GM18951 (cell line): ENCODE results near the gene XRCC4.

Source experiments
- POLR2A ChIP-seq: IDR thresholded peaks from 4 replicates; pipeline ENCODE4 v1.6.1; 2011; ENCODE audit warnings: mild to moderate bottlenecking; ENCODE audit not compliant: insufficient read length, insufficient read depth; ENCODE audit errors: extremely low read depth
- in situ Hi-C: fragments of 300-500 bp; cut with MboI; formaldehyde crosslinking; loops from one replicate; pipeline ENCODE4 v1.12.0; 2022; ENCODE audit warnings: low sequenced_read_pairs, mixed read lengths, inconsistent platforms; ENCODE audit not compliant: unreplicated experiment

Gene XRCC4

DNA sequence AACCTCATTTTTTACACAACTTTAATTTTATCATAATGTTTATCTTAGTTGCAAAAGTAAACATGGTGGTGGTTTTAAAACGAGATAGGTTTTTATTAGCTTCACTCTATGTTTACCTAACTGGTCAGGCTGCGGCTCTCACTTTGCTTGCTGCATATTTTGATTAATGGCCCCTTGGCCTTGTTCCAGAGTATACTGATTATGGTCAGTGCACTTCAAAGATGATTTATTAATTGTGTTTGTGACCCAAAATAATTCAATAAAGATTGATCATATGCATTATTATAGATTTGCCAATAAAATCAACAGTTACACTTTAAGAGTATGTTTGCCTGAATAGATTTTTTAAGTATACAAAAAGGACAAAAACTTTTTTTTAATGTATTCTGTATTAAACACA lies 188.0 kb downstream of the XRCC4 start:
- in situ Hi-C loops, result no loop called here
- TF ChIP-seq POLR2A, result no peak

DNA sequence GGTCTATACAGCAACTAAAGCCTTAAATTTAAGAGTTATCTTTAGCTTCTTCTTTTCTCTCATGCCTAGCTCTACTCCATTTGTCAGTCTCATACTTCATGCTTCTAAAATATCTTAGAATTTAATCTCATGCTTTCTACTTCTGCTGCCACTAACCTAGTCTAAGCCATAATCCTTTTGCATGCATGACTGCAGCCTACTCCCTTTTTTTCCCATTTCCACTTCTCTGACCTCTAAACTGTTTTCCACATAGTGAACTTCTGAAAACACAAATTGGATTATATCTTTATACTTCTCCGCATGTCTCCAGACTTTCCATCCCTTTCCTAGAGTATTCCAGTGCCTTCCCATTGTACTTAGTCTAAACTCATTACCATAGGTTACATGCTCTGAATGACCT lies 193.0 kb downstream of the XRCC4 start:
- TF ChIP-seq POLR2A, result no peak
- in situ Hi-C loops, result no loop called here

DNA sequence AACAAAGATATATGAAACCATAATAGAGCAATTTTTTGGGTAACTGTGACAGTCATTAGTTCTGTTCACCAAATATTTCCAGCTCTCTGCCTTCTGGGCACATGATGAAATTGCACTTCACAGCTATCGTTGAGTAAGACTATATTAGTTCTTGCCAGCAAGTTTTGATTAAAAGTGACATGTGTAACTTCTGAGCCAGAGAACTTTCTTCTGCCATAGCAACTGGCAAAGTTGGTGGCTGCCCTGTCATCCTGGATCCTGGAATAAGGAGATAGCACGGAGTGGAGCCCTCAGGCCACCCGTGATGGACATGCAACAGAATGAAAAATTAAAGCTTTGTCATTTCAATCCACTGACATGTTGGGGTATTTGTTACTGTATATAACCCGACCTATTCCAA lies 199.8 kb downstream of the XRCC4 start:
- no peak for TF ChIP-seq POLR2A
- in situ Hi-C loops, result no loop called here

DNA sequence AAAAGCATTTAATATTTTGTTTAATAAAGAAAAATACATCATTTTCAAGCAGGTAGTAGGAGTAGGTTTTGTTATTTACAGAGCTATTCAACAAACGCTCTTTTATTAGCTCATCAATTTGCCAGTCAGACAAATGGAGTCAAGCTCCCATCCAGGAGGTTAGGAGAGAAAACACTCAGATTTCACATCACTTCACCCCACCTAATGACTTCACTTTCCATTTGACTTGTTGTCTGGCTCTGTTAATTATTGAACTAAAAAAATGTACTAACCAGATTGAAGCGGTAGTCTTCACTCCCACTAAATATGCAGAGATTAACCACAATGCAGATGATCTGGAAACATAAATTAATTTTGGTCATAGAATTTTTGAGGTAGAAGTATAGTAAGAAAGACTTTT lies 200.6 kb downstream of the XRCC4 start:
- in situ Hi-C loops, result no loop called here

DNA sequence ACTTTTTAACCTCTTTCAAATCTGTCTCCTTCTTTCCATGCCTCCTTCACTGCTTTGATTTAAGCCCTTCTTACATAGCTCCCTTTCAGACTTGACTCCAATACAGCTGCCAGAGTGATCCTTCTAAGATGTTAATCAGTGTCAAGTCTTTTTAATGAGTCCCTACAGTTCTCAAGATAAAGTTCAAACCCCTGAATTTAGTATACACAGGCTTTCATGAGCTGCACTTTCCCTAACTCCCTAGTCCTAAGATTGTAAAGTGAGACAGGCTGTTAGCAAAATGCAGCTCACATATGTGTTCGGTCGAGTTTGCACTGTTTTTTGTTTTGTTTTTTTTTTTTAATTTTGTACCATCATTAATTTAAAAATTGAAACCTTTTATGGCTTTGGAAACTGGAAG lies 203.8 kb downstream of the XRCC4 start:
- in situ Hi-C loops, result no loop called here
- no peak for TF ChIP-seq POLR2A

More for the DNA sequence above, 200.6 kb downstream of the XRCC4 start:
- no peak for TF ChIP-seq POLR2A

DNA sequence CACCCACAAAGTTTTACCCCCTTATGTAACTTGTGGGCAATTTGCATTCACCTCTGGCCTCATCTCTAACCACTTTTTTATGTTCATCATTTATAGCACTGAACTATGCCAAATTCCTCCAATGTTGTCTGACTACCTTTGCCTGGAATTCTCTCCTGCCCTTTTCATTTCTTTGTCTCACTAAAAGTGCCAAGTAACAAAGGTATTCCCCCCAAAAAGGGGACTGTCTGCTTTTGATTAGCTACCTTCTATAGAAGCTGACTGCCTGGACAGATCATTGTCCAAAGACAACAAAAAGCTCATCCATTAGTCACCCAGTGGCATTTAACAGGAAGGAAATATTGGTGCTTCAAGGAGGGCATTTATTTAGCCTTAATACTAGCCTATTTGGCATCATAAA lies 204.3 kb downstream of the XRCC4 start:
- in situ Hi-C loops, result no loop called here
- TF ChIP-seq POLR2A, result no peak

DNA sequence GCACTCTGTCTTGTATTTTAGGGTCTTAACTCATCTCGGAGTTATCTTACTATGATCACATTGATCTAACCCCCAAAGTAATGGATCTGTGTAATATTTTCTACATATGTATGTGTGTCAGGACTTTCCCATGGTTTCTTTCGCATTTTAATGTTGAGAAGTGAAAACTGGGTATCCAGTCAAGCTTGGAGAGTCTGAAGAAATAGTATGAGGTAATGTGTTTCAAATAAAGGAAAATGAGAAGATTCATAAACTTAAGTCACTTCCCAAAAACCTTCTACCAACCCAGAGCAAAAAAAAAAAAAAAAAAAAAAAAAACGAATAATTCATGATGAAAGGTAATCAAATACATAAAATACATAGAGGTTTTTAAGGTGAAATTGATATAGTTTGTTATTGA lies 206.4 kb downstream of the XRCC4 start:
- in situ Hi-C loops, result no loop called here
- no peak for TF ChIP-seq POLR2A

DNA sequence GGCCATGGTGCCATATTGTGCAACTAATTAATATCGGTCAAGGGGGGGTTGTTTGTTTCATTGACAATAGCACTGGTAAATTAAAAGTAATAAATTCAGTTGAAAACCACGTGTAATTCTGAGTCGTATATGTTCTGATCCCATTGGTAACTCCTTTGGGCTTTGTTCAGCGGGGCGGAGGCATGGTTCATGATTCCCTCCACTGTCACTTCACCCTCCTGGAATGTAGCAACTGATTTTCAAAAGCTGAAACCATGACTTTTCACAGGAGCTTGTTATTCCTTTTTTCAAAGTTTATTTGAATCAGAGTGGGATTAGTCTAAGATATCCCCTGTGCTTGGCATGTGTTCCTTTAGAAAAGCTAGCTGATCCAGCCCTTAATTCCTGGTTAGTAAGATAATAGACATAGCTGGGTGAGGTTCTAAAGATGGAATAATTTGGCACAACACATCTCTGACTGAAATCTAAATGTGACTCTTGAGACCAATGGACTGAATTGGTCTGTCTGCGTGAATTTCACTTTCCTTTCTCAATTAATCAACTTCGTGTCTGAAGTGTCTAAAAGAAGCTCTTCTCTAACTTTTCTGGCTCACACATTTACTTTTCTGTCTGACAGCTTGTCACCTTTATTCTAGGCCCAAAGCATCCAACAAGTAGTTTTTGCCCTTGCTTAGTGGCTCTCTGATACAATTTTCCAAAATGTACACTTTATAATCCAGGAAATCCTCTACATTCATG lies 208.5 kb downstream of the XRCC4 start:
- in situ Hi-C loops, result no loop called here
- TF ChIP-seq POLR2A, result no peak

DNA sequence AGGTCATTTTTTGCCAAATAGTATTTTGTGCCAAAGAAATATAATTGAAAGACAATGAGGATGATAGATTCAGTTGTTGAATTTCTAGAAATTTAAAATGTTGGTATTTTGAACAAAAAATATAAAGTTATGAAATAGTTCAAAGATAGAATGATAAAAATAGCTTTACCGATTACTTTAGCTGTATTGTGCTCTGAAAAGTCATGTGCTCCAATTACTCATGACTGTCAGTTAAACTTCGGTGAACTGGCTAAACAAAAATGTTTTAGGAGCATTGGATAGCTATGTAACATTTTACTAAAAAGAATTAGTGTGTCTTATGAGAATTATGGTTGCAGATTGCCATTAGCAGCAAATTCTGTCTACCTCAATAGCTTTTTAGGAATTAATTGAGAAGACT lies 216.9 kb downstream of the XRCC4 start:
- in situ Hi-C loops, result no loop called here
- no peak for TF ChIP-seq POLR2A

DNA sequence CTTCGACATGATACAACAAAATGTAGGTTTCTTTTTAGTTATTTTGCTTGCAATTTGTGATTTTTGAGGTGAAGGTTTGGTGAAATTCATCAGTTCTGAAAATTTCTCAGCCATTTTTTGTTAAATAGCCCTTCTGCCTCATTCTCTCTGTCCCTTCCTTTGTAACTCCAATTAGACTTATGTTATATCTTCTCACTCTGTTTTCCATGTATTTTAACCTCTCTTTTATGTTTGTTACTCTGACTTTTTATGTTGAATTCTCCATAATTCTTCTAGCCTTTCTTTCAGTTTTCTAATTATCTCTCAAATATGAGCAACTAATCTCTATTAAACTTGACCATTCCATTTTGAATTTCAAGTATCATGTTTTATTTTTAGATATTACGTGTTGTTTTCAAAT lies 222.0 kb downstream of the XRCC4 start:
- TF ChIP-seq POLR2A, result no peak
- in situ Hi-C loops, result no loop called here

DNA sequence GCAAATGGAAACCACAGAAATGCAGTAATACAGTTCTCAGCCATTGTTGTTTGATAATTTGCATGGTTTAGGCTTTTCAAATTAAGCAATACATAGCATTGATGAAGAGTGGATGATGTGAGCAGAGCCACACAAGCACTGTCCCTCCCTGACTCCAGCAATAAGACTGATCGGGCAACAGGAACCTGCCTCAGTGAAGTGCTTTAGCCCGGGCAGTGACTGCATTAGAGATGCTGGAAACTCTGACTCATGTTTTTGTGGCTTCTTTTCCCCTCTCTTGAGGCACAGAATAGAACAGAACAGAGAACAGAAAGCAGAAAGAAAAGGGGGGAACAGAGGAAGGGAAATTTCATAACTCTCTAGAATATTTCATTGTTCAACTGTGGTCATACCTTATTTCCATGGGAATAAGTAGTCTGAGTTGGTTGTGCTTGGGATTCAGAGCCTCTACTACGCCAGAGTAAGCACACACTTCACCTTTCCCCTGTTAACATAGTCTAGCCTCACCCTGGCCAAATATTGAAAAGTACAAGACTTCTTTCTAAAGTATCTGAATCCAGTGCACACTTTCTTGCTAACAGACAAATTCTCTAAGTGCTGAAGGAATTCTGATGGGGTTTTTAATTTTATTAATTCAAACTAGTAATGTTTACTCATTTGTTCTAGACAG lies 229.4 kb downstream of the XRCC4 start:
- TF ChIP-seq POLR2A, result peak; percentile 34
- in situ Hi-C loops, result no loop called here

DNA sequence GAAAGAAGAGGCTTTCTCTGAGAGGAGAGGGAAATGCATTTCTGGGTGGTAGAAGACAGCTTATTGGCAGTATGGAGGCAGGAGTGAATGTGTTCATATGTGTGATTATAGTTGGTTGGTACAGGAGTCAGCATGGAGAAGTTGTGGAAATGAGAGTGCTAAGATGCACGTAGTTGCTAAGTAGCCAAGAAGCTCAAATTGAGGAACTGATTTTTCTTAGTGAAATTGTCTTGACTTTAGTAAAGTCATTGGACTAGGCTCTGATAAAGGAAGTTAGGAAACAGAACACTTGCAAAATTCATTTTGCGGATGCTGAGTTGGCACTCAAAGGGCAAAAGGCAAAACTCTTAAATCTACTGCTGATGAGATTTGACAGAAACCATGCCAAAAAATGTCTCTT lies 235.3 kb downstream of the XRCC4 start:
- no peak for TF ChIP-seq POLR2A
- in situ Hi-C loops, result no loop called here

DNA sequence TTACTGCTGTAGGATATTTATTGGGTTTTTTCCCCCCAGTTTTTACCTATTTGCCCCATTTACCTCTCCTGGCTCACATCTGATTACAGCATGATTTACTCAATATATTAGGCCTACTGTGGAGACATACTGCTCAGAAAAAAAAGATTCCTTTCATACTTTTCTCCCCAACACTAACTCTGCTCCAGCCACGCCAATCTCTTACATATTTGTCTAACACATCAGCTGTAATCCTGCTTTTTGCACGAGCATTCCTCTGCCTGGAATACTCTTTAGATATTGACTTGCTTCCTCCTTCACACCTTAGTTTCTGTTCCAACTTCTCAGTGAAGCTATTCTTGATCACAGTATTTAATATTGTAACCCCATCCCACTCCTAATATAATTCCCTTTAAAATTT lies 236.1 kb downstream of the XRCC4 start:
- in situ Hi-C loops, result no loop called here
- no peak for TF ChIP-seq POLR2A

DNA sequence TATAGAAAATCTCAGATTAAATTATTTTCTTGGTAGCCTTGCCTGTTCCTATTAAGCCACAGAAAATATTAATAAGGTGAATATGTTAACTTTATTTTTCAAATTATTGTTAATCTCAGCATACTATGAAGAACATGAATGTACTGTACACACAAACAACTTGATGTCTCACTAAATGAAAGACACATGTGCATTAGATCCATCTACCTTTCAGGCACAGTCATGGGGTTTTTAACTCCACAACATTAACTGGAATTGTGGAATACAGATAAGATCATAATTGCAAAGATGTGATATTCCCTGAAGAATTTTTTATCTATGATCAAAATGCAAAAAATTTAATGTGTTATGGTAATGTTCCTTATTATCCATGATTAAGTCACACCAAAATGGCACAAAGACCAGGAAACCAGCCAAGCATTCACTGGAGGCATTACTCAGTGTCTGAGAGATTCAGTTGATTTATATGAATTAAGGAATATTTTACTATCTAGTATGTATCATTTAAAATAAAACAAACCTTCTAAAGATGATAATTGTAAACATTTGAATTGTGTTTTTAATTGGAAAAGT lies 244.2 kb downstream of the XRCC4 start:
- no peak for TF ChIP-seq POLR2A

More for the DNA sequence above, 244.2 kb downstream of the XRCC4 start:
- in situ Hi-C loops, result no loop called here
